Osteoblast (primary cell): ENCODE results near the gene HMGB1. TPM values are rescaled to one million over a fixed set of nuclear protein-coding genes. Genes with fewer than 3 reads are reported as not detected.
A peak's percentile ranks its signal among the peaks of the same experiment; 100 is the strongest.
"Not testable (repeated sequence)": the region's sequence is repeated elsewhere in the genome, so short reads cannot be mapped to it uniquely, and the experiment has no call there.

Source experiments
- DNase-seq: peaks from one replicate; pipeline ENCODE4 v3.0.0; 2011; ENCODE audit warnings: low spot score, mixed read lengths; ENCODE audit not compliant: insufficient read length; ENCODE audit errors: missing footprints
- H2AFZ ChIP-seq: 2 replicates; pipeline ENCODE4 v1.6.0; 2011; ENCODE audit warnings: mild to moderate bottlenecking, low read length
- H3K27ac ChIP-seq: 2 replicates; pipeline ENCODE4 v1.5.1; 2011; ENCODE audit warnings: mild to moderate bottlenecking, low read depth, low read length, moderate library complexity
- H3K27me3 ChIP-seq: 2 replicates; pipeline ENCODE4 v1.6.0; 2012; ENCODE audit warnings: mild to moderate bottlenecking, control low read depth, inconsistent platforms, low read length, moderate library complexity; ENCODE audit not compliant: insufficient read depth
- H3K36me3 ChIP-seq: 2 replicates; pipeline ENCODE4 v1.5.1; 2011; ENCODE audit warnings: mild to moderate bottlenecking, low read length, control low read depth, moderate library complexity; ENCODE audit not compliant: insufficient read depth
- H3K4me1 ChIP-seq: 2 replicates; pipeline ENCODE4 v1.5.1; 2011; ENCODE audit warnings: mild to moderate bottlenecking, low read length, control low read depth, moderate library complexity; ENCODE audit not compliant: insufficient read depth
- H3K4me2 ChIP-seq: 2 replicates; pipeline ENCODE4 v1.6.0; 2011; ENCODE audit warnings: mild to moderate bottlenecking, low read length; ENCODE audit not compliant: insufficient read depth
- H3K4me3 ChIP-seq: fragments of 200-600 bp; sonication (generic); 3 replicates; pipeline ENCODE4 v1.5.1; 2012; ENCODE audit warnings: mild to moderate bottlenecking, low read length, inconsistent platforms; ENCODE audit not compliant: insufficient read depth
- H3K79me2 ChIP-seq: 2 replicates; pipeline ENCODE4 v1.6.0; 2012; ENCODE audit warnings: mild to moderate bottlenecking, low read length, control low read depth, inconsistent platforms; ENCODE audit not compliant: insufficient read depth
- H3K9me3 ChIP-seq: 2 replicates; pipeline ENCODE4 v1.5.1; 2011; ENCODE audit warnings: low read depth, low read length, control low read depth
- H4K20me1 ChIP-seq: 2 replicates; pipeline ENCODE4 v1.6.0; 2012; ENCODE audit warnings: mild to moderate bottlenecking, low read length, control low read depth; ENCODE audit not compliant: insufficient read depth
- total RNA-seq: library from RNA; depleted of rRNA; stranded (reverse); fragments of >200 nt; gene quantifications from 2 replicates; pipeline ENCODE4 v1.2.3, GENCODE V29; 2012
- TF ChIP-seq, protein P1 (sequence below): IDR thresholded peaks from 2 replicates; pipeline ENCODE4 v1.5.1; 2011; ENCODE audit warnings: mild to moderate bottlenecking, low read depth, low read length, moderate library complexity; ENCODE audit errors: extremely low read depth

The HMGB1 gene
- total RNA-seq, 1 donor = 71.7 TPM

DNA sequence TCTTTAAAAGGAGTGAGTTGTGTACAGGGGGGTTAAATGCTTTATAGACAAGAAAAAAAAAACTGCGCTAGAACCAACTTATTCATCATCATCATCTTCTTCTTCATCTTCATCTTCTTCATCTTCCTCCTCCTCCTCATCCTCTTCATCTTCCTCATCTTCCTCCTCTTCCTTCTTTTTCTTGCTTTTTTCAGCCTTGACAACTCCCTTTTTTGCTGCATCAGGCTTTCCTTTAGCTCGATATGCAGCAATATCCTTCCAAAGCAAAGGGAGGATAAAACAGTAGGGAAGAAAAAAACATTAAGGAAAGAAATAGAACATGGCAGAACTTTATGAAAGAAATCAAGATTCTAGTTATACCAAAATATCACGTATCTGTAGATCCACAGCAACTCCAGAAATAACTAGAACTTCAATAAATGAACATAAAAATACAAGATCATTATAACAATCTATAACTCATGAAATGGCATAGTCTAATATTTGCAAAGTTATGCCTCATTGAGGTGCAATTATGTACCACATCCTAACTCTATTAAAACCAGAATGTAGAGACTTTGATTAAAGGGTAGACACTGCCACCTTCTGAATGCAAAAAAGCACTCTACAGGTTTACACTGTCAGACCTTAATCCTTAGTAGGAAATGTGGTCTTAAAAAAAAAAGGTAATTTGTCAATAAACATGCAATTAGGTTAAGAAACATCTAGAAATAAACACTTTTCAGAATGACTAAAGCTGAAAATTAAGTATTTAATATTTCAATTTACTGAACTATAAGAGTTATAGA is 4.3 kb downstream of the HMGB1 start:
- H3K4me1 ChIP-seq = peaks cover 19% of the 10 kb centered on the region
- peak overlapping the region; percentile 89 for H3K4me2 ChIP-seq
- not testable (repeated sequence) for H3K9me3 ChIP-seq, H3K4me3 ChIP-seq, H3K27ac ChIP-seq, H4K20me1 ChIP-seq, H2AFZ ChIP-seq, H3K27me3 ChIP-seq
- DNase-seq = peak; percentile 62
- H3K79me2 ChIP-seq = peaks cover 28% of the 10 kb centered on the region
- peaks cover 38% of the 10 kb centered on the region for H3K36me3 ChIP-seq
- TF ChIP-seq, protein P1, sequence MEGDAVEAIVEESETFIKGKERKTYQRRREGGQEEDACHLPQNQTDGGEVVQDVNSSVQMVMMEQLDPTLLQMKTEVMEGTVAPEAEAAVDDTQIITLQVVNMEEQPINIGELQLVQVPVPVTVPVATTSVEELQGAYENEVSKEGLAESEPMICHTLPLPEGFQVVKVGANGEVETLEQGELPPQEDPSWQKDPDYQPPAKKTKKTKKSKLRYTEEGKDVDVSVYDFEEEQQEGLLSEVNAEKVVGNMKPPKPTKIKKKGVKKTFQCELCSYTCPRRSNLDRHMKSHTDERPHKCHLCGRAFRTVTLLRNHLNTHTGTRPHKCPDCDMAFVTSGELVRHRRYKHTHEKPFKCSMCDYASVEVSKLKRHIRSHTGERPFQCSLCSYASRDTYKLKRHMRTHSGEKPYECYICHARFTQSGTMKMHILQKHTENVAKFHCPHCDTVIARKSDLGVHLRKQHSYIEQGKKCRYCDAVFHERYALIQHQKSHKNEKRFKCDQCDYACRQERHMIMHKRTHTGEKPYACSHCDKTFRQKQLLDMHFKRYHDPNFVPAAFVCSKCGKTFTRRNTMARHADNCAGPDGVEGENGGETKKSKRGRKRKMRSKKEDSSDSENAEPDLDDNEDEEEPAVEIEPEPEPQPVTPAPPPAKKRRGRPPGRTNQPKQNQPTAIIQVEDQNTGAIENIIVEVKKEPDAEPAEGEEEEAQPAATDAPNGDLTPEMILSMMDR = peak; percentile 51

GRCh38 chr13:30457306-30457891 is 8.3 kb downstream of the HMGB1 start:
- no peaks in the 10 kb centered on the region for H3K27me3 ChIP-seq
- H3K4me2 ChIP-seq = no peak overlapping the region
- TF ChIP-seq, protein P1 = no peak
- H3K9me3 ChIP-seq = no peaks in the 10 kb centered on the region
- peaks cover 10% of the 10 kb centered on the region for H3K79me2 ChIP-seq
- no peak overlapping the region for H3K27ac ChIP-seq
- H4K20me1 ChIP-seq = peaks cover 3% of the 10 kb centered on the region
- H3K4me1 ChIP-seq = peaks cover 2% of the 10 kb centered on the region
- no peak overlapping the region for H2AFZ ChIP-seq
- no peak for DNase-seq
- peaks cover 29% of the 10 kb centered on the region for H3K36me3 ChIP-seq
- H3K4me3 ChIP-seq = no peak overlapping the region

DNA sequence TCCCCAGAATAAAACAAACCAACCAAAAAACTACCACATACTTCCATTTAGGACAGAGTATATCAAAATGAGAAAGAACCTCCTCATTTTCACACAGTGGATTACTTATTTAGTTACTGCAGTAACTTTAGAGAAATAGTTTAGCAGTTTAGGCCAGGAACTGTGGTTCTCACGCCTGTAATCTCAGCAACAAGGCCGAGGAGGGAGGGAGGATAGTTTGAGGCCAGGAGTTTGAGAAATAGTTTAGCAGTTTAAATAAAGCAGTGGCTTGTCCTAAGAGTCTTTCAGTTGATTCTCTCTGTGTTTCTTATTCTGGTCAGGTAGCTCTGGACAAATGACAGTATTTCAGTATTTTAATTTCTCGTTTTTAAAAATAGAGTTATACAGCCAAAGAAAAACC is 9.4 kb downstream of the HMGB1 start:
- Histone ChIP-seq H4K20me1 (no peaks in the 10 kb centered on the region), H3K4me1 (no peaks in the 10 kb centered on the region), H3K9me3 (no peaks in the 10 kb centered on the region), H2AFZ (no peak overlapping the region), H3K27me3 (no peaks in the 10 kb centered on the region), H3K27ac (no peak overlapping the region), H3K4me3 (no peak overlapping the region), H3K79me2 (no peaks in the 10 kb centered on the region), H3K36me3 (peaks cover 19% of the 10 kb centered on the region), H3K4me2 (no peak overlapping the region)
- no peak for DNase-seq
- TF ChIP-seq, protein P1 = no peak

DNA sequence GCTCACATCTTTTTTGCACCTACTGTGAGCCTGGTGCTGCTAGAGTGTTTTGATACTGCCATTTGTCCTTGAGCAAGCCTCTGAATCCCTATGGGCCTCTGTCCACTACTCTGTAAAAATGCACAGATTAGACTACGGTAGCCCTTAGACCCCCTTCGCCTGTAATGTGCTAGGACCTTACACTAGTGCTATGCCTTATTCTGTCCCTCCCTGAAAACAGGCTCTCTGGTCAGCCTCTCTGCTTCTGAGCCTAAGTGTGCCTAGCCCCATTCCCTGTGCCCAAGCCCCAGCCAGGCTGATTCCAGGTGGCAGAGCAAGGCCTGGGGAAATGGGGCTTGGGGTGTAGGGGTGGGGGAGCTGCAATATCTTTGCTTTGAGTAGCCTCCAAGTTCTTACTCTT is 10.7 kb downstream of the HMGB1 start:
- H3K27ac ChIP-seq = no peak overlapping the region
- H2AFZ ChIP-seq = no peak overlapping the region
- peaks cover 18% of the 10 kb centered on the region for H3K36me3 ChIP-seq
- no peaks in the 10 kb centered on the region for H3K9me3 ChIP-seq
- no peaks in the 10 kb centered on the region for H3K4me1 ChIP-seq
- H3K79me2 ChIP-seq = no peaks in the 10 kb centered on the region
- no peak for DNase-seq
- no peaks in the 10 kb centered on the region for H4K20me1 ChIP-seq
- H3K4me3 ChIP-seq = no peak overlapping the region
- H3K27me3 ChIP-seq = no peaks in the 10 kb centered on the region
- no peak overlapping the region for H3K4me2 ChIP-seq
- TF ChIP-seq, protein P1 = no peak
